CD4-positive, alpha-beta T cell treated with Interleukin-10 for 1 hour (primary cell): ENCODE data around the gene TRIM65.

Source experiments
- DNase-seq: peaks from one replicate; pipeline ENCODE4 v3.0.0-alpha.2; 2020

TRIM65 gene

DNA sequence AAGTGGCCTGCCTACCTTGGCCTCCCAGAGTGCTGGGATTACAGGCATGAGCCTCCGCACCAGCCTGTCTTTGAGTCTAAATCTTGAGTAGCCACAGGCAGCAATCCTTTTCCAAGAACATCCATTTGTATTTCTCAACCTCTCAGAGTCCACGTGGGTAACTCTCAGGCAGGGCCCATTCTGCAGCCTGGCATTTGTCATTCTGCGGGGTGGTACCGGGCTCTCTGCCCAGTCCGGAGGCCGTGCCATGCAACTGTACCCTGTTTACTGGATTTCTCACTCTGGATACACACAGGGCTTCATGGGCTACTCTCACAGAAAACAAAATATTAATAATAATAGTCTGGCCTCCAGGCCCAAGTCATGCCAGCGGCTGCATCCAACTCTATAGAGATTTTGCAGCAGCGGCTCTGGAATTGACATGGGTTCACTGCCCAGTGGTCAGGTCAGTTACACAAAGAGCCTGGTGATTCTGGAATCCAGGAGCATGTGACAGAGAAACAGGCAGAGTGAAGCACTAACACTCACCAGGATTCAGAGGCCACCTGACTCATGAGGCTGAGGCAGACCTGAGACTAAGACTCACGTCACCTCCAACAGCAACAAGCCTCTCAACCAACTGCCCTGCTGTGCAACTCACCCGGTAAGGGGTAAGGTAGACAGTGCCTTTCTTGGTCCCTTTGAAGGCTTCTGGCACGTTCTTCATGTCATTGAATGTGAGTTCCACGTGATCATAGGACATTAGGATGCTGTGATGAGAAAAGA, 45.6 kb downstream of the TRIM65 start:
- DNase-seq = no peak

GRCh38 chr17:75849724-75850123, 47.0 kb downstream of the TRIM65 start:
- DNase-seq = no peak

DNA sequence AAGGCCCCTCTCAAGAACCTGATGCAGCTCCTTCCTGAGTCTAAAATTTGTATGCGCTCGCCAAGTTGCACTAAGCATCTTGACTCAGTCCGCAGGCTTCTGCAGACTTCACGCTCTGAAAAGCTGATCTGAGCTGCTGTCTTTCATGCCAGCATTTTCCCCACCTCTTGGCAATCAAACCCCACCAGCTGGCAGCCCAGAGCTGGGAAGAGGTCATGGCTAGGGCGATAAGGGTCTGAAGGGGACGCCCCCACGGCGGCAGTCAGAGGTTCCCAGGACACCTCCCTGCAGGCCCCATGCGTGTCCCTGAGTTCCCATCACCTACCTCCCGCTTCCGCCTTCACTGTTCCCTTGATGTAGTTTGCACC, 47.5 kb downstream of the TRIM65 start:
- no peak for DNase-seq

- peak; percentile 84 for DNase-seq
Measured at GRCh38 chr17:75848523-75849278, 48.0 kb downstream of the TRIM65 start.

- DNase-seq = no peak
Measured at GRCh38 chr17:75847614-75848522, 48.9 kb downstream of the TRIM65 start.

GRCh38 chr17:75846692-75847613, 49.8 kb downstream of the TRIM65 start:
- no peak for DNase-seq

DNA sequence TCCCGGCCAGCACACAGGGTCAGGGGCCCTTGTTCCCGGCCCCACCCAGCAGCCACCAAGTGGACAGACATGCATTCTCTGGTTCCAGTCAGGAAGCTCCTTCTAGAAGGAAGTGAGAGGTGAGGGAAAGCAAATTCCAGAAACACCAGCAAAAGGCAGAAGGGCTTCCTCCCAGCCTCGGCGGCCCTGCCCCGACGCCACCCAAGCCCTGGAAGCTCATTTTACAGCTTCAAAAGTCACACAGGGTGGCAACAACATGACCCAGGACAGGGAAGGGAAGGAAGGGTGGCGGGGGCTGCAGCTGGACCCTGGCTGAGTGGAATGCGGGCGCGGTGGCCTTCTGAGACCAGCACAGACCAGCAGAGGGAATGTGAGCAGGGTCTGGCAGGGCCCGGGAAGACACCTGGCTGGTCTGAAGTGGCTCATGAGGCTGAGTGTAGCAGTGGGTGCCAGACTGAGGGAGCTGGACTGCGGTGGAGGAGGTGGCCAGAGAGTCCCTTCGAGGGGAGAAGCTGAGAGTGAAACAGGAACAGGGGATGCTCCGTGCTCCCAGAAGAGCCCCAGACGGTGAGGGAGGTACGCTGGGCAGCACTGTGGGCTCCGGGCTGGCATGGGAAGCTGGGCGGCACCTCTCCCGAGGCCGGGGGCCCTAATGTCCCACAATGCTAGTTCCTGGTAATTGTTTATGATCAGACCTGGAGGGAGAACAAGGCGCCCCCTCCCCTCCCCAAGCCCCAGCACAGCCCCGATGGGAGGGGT, 50.6 kb downstream of the TRIM65 start:
- DNase-seq = no peak

DNA sequence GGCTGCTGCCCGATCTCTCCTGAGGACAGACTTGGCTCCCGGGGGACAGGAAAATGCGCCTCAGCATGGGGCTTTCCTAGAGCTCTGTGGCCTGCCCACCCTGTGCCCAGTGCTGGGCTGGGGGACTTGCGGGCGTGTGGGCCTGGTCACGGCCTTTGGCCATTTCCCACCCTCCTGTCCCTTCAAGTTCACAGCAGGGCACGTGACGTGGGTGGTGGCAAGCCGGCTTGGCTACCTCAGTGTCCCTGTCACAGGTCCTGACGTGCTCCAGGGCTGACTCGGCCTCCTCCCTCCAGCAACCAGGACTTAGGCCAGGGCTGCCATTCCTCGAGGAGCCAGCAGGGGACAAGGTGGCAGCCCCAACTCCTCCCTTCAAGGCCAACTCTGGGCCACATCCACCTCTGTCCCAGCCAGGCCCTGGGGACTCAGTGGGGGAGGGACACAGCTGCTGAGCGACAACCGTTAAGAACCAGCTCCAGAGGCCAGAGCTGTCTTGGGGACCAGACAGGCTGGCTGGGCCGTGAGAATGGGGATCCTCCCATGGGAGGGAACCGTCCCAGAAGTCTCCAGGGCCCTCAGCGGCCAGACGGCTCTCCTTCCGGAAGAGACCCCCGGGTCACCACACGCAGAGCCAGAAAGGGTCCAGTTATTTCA, 51.6 kb downstream of the TRIM65 start:
- peak; percentile 69 for DNase-seq

- no peak for DNase-seq
Measured at GRCh38 chr17:75844530-75845057, 52.2 kb downstream of the TRIM65 start.

- DNase-seq = peak; percentile 71
Measured at GRCh38 chr17:75843577-75844529, 52.9 kb downstream of the TRIM65 start, which contains the start of gene UNC13D. Gene UNC13D, minus strand, starts transcription at chr17:75844404. Its CDS starts 67 bp downstream, at chr17:75844337.

GRCh38 chr17:75842963-75843576, 53.7 kb downstream of the TRIM65 start:
- peak; percentile 35 for DNase-seq

DNA sequence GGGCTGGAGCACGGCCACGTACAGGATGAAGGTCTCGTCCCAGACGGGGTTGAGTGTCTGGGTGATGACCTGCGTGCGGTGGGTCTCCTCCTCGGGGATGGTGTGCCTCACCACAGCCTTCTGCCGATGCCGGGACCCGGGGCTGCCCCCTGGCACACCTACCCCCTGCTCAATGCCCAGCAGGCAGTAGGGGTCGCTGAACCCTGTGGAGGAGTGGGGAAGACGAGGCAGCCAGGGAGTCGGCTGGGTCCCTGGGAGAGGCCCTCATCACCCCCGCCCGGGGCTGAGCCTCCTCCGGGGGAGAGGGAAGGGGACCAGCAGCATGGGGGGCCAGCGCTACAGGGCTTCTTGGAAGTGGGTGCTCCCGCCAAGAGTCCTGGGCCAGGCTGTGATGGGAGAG, 54.3 kb downstream of the TRIM65 start:
- no peak for DNase-seq

GRCh38 chr17:75840799-75841164, 56.0 kb downstream of the TRIM65 start:
- no peak for DNase-seq

DNA sequence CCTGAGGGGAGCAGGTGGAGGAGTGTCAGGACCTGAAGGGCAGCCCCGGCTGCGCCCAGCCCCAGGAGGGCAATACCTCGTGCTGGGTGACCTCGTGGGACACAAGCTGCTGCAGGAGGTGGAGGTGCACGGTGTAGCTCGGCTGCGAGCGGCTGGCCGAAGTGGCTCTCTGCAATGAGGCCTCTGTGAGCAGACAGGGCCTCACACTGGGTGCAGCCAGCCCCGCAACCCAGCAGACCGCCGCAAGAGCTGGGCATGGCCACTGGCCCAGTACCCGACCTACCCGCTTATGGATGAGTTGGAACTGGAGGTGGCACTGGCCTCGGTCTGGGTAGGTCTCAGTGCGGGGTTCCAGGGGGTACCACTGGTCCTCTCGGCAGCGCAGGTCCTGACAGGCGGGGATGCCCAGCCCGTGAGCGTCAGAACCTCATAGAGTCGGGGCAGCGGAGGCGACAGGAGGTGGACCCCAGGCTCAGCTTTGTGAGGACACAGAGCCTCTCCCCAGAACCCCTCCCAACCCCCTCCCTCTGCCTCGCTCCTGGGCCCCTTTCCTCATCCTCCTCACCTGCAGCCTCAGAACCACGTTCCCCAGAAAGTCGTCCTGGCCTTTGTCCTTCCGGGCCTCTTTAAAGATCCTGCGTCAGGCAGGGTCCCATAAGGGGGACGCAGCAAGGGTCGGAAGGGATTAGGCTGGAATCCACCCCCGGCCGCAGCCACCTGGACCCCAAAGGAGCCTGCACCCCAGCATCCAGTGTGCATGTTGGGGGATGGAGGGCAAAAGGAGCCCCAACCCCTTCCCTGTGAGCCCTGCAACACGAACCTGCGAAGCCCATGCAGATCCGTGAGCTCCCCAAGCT, 56.6 kb downstream of the TRIM65 start:
- no peak for DNase-seq
